22Rv1 (cell line): Measurements from ENCODE around the gene UGGT2.

Source experiments
- ZFX ChIP-seq: fragments of 450-650 bp; IDR thresholded peaks from 2 replicates; pipeline ENCODE4 v1.6.1; 2017; ENCODE audit warnings: antibody characterized with exemption, borderline replicate concordance
- TF ChIP-seq, protein P1 (sequence below): fragments of 450-650 bp; IDR thresholded peaks from 2 replicates; pipeline ENCODE4 v1.5.1; 2017; ENCODE audit warnings: mild to moderate bottlenecking

DNA sequence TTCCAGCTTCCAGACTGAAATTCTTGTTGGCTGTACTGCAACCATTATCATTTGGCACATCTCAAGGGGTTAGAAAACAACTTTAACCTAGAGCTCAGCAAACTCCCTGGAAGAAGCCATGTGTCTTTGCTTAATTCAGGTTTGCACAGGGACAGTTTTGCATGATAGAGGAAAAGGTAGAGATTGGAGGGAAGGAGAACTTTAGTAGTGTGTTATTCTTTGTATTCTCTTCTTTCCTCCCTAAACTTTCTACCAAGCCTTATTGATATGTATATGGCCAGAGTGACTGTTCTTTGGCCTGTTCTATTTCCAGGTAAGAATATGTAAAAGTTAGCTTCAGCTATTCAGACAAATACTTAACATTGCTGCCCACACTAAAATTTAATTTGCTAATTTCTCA lies 53.1 kb downstream of the UGGT2 start:
- TF ChIP-seq, protein P1, sequence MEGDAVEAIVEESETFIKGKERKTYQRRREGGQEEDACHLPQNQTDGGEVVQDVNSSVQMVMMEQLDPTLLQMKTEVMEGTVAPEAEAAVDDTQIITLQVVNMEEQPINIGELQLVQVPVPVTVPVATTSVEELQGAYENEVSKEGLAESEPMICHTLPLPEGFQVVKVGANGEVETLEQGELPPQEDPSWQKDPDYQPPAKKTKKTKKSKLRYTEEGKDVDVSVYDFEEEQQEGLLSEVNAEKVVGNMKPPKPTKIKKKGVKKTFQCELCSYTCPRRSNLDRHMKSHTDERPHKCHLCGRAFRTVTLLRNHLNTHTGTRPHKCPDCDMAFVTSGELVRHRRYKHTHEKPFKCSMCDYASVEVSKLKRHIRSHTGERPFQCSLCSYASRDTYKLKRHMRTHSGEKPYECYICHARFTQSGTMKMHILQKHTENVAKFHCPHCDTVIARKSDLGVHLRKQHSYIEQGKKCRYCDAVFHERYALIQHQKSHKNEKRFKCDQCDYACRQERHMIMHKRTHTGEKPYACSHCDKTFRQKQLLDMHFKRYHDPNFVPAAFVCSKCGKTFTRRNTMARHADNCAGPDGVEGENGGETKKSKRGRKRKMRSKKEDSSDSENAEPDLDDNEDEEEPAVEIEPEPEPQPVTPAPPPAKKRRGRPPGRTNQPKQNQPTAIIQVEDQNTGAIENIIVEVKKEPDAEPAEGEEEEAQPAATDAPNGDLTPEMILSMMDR, result no peak
- no peak for TF ChIP-seq ZFX
